SK-N-SH (cell line): ENCODE measurements around the gene FUT2. TPM values are rescaled to one million over a fixed set of nuclear protein-coding genes. Genes with fewer than 3 reads are reported as not detected.
A peak's percentile ranks its signal among the peaks of the same experiment; 100 is the strongest.

Experiments
- CTCF ChIA-PET: fragments of 300-600, 350-600 bp; formaldehyde crosslinking; extraction: SDS; loops from one replicate; lab custom pipeline; 2021; lab: Yijun Ruan, JAX
- POLR2A ChIA-PET: fragments of 350-600 bp; sonication (Branson Sonifier 250); formaldehyde crosslinking; extraction: SDS; loops from one replicate; lab custom pipeline; 2020; ENCODE audit warnings: antibody characterized with exemption, inconsistent platforms; lab: Yijun Ruan, JAX
- DNase-seq: peaks from one replicate; pipeline ENCODE4 v3.0.0; 2012
- H2AFZ ChIP-seq: fragments of 200-600 bp; sonication (generic); 2 replicates; pipeline ENCODE4 v1.8.1; 2016; ENCODE audit warnings: antibody characterized with exemption, mild to moderate bottlenecking, low read depth
- H3F3A ChIP-seq: fragments of 200-600 bp; sonication (generic); replicated peaks from 2 replicates; pipeline ENCODE3; 2016; ENCODE audit warnings: antibody characterized with exemption, mild to moderate bottlenecking; ENCODE audit not compliant: insufficient read depth
- H3K27ac ChIP-seq, 2 experiments: fragments of 200-500 bp in 1 of 2; fragments of 200-600 bp in 1 of 2; sonication (Bioruptor generic) in 1 of 2; sonication (generic), shearing (Covaris generic) in 1 of 2; 2 replicates each; pipeline versions ENCODE4 v1.5.1 to v1.6.1; 2014 to 2016; ENCODE audit warnings: low read depth in 2 of 2, inconsistent platforms in 1 of 2, low read length in 1 of 2, mild to moderate bottlenecking in 1 of 2, mixed read lengths in 1 of 2
- H3K27me3 ChIP-seq: fragments of 200-600 bp; sonication (generic), shearing (Covaris generic); 2 replicates; pipeline ENCODE4 v1.6.1; 2016; ENCODE audit warnings: mixed run types; ENCODE audit not compliant: insufficient read depth
- H3K36me3 ChIP-seq, 2 experiments: fragments of 200-500 bp in 1 of 2; fragments of 200-600 bp in 1 of 2; sonication (Bioruptor generic) in 1 of 2; sonication (generic) in 1 of 2; replicated peaks in 1 of 2; 2 replicates each; pipeline versions ENCODE3 to v1.5.1; 2014 to 2016; ENCODE audit warnings: low read length in 1 of 2, mild to moderate bottlenecking in 1 of 2; ENCODE audit not compliant: insufficient read depth in 2 of 2, control insufficient read depth in 1 of 2
- H3K4me1 ChIP-seq, 2 experiments: fragments of 200-500 bp in 1 of 2; fragments of 200-600 bp in 1 of 2; sonication (Bioruptor generic) in 1 of 2; sonication (generic), shearing (Covaris generic) in 1 of 2; 2 replicates each; pipeline versions ENCODE4 v1.5.1 to v1.6.1; 2014 to 2016; ENCODE audit warnings: low read depth in 1 of 2, low read length in 1 of 2, mixed run types in 1 of 2; ENCODE audit not compliant: insufficient read depth in 2 of 2, control insufficient read depth in 1 of 2
- H3K4me2 ChIP-seq: fragments of 200-600 bp; sonication (generic), shearing (Covaris generic); 2 replicates; pipeline ENCODE4 v1.6.1; 2017; ENCODE audit warnings: mixed run types
- H3K4me3 ChIP-seq, 2 experiments: fragments of 200-500 bp in 1 of 2; fragments of 200-600 bp in 1 of 2; sonication (Bioruptor generic) in 1 of 2; sonication (generic), shearing (Covaris generic) in 1 of 2; 2 replicates each; pipeline versions ENCODE4 v1.5.1 to v1.8.1; 2014 to 2016; ENCODE audit warnings: low read depth in 2 of 2, inconsistent platforms in 1 of 2, low read length in 1 of 2, mild to moderate bottlenecking in 1 of 2, mixed read lengths in 1 of 2, moderate library complexity in 1 of 2
- H3K79me2 ChIP-seq: fragments of 200-600 bp; sonication (generic); 2 replicates; pipeline ENCODE4 v1.8.1; 2017; ENCODE audit warnings: mild to moderate bottlenecking; ENCODE audit not compliant: insufficient read depth
- H3K9ac ChIP-seq: fragments of 200-600 bp; sonication (generic); 2 replicates; pipeline ENCODE4 v1.6.1; 2017; ENCODE audit warnings: mixed run types
- H3K9me2 ChIP-seq: fragments of 200-600 bp; sonication (generic); 2 replicates; pipeline ENCODE4 v1.6.1; 2017; ENCODE audit warnings: mixed run types
- H3K9me3 ChIP-seq: fragments of 200-600 bp; sonication (generic); 2 replicates; pipeline ENCODE4 v1.6.1; 2017; ENCODE audit warnings: mixed run types, mild to moderate bottlenecking, moderate library complexity
- H4K20me1 ChIP-seq: fragments of 200-600 bp; sonication (generic); 2 replicates; pipeline ENCODE4 v1.6.1; 2017; ENCODE audit warnings: mild to moderate bottlenecking, mixed run types; ENCODE audit not compliant: insufficient read depth
- FOSL2 ChIP-seq: IDR thresholded peaks from 2 replicates; pipeline ENCODE4 v1.4.0; 2012; ENCODE audit warnings: low read depth, mild to moderate bottlenecking, moderate library complexity, borderline replicate concordance
- FOXJ3 ChIP-seq: sonication (generic); formaldehyde crosslinking; IDR thresholded peaks from 2 replicates; pipeline ENCODE4 v1.5.1; 2020; ENCODE audit warnings: mild to moderate bottlenecking, missing genetic modification reagents
- FOXM1 ChIP-seq: IDR thresholded peaks from 2 replicates; pipeline ENCODE4 v1.4.0; 2012; ENCODE audit warnings: low read depth, mild to moderate bottlenecking
- GATA2 ChIP-seq: sonication (generic); formaldehyde crosslinking; IDR thresholded peaks from 2 replicates; pipeline ENCODE4 v1.5.0; 2020; ENCODE audit warnings: mild to moderate bottlenecking, missing genetic modification reagents
- JUND ChIP-seq: IDR thresholded peaks from 2 replicates; pipeline ENCODE4 v1.4.0; 2012
- MXI1 ChIP-seq: IDR thresholded peaks from 2 replicates; pipeline ENCODE4 v1.6.1; 2012; ENCODE audit warnings: mild to moderate bottlenecking, low read depth, low read length, improper control_type of control experiment
- NRF1 ChIP-seq: IDR thresholded peaks from 2 replicates; pipeline ENCODE4 v1.6.1; 2012; ENCODE audit warnings: low read depth, mild to moderate bottlenecking, low read length
- PBX3 ChIP-seq: IDR thresholded peaks from 2 replicates; pipeline ENCODE4; 2012
- POLR2AphosphoS5 ChIP-seq: IDR thresholded peaks from 2 replicates; pipeline ENCODE4 v1.6.1; 2012; ENCODE audit warnings: low read depth, low read length
- RAD21 ChIP-seq: IDR thresholded peaks from 2 replicates; pipeline ENCODE4 v1.6.1; 2012; ENCODE audit warnings: mild to moderate bottlenecking, low read length
- RCOR1 ChIP-seq: fragments of 150-350 bp; IDR thresholded peaks from 2 replicates; pipeline ENCODE4 v1.6.1; 2017; ENCODE audit warnings: antibody characterized with exemption, low read length
- RFX5 ChIP-seq: IDR thresholded peaks from 2 replicates; pipeline ENCODE4 v1.6.1; 2012; ENCODE audit warnings: mild to moderate bottlenecking, improper control_type of control experiment, low read length
- RXRA ChIP-seq: IDR thresholded peaks from 2 replicates; pipeline ENCODE4 v1.4.0; 2012; ENCODE audit warnings: low read depth, mild to moderate bottlenecking, borderline replicate concordance
- SIN3A ChIP-seq: IDR thresholded peaks from 2 replicates; pipeline ENCODE4 v1.6.1; 2012; ENCODE audit warnings: low read depth, mild to moderate bottlenecking, low read length, moderate library complexity, borderline replicate concordance
- TCF12 ChIP-seq: IDR thresholded peaks from 2 replicates; pipeline ENCODE4 v1.4.0; 2012
- USF1 ChIP-seq: IDR thresholded peaks from 2 replicates; pipeline ENCODE4 v1.4.0; 2012; ENCODE audit warnings: low read depth, borderline replicate concordance
- WGBS: methylation state at CpG from one replicate; pipeline ENCODE4 v1.1.6; 2017; ENCODE audit warnings: low lambda C conversion rate; 5-methylcytosine and 5-hydroxymethylcytosine counted together
- polyA plus RNA-seq, 3 experiments: library from polyadenylated mRNA; depleted of rRNA; stranded (reverse); fragments of >200 nt; gene quantifications; 2 replicates each; pipeline ENCODE4 v1.2.3, GENCODE V29; 2012
- TF ChIP-seq, protein P1 (sequence below): IDR thresholded peaks from 2 replicates; pipeline ENCODE4 v1.4.0; 2012; ENCODE audit warnings: low read depth
- TF ChIP-seq, protein P2 (sequence below): fragments of 200-600 bp; sonication (generic); IDR thresholded peaks from 2 replicates; pipeline ENCODE4 v1.6.1; 2017; ENCODE audit warnings: antibody characterized with exemption, mild to moderate bottlenecking, moderate library complexity

Gene FUT2
- polyA plus RNA-seq, 1 of the 3 experiments (the other 2 are of a cell fraction): not detected

- Histone ChIP-seq H3K9me3 (no peaks in the 10 kb centered on the region), H3K9ac (no peak overlapping the region), H3K27ac (no peak overlapping the region), H4K20me1 (no peaks in the 10 kb centered on the region), H3K9me2 (no peaks in the 10 kb centered on the region), H3K4me1 (peaks cover 0 to 12% of the 10 kb centered on the region in 2 experiments; a peak in 1 of 4 replicates), H3F3A (peaks cover 4% of the 10 kb centered on the region), H2AFZ (no peak overlapping the region), H3K27me3 (no peaks in the 10 kb centered on the region), H3K36me3 (no peaks in the 10 kb centered on the region), H3K79me2 (no peaks in the 10 kb centered on the region), H3K4me3 (no peak overlapping the region), H3K4me2 (no peak overlapping the region)
- ChIA-PET CTCF (interaction anchor here (2.0 kb wide), 1 partner anchor 17 kb away, joined by 6 read pairs; no protein-coding TSS in a partner anchor), POLR2A (no interaction called here)
- WGBS: 83% methylated on average over 6 of the region's 6 CpGs
- DNase-seq: no peak
- TF ChIP-seq TCF12: no peak
- TF ChIP-seq, protein P1, sequence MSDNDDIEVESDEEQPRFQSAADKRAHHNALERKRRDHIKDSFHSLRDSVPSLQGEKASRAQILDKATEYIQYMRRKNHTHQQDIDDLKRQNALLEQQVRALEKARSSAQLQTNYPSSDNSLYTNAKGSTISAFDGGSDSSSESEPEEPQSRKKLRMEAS: no peak
- no peak for TF ChIP-seq USF1
- TF ChIP-seq PBX3: no peak
- no peak for TF ChIP-seq JUND
- no peak for TF ChIP-seq POLR2AphosphoS5
- TF ChIP-seq SIN3A: no peak
- TF ChIP-seq RXRA: no peak
- no peak for TF ChIP-seq GATA2 (CRISPR knock-in tag)
- TF ChIP-seq, protein P2, sequence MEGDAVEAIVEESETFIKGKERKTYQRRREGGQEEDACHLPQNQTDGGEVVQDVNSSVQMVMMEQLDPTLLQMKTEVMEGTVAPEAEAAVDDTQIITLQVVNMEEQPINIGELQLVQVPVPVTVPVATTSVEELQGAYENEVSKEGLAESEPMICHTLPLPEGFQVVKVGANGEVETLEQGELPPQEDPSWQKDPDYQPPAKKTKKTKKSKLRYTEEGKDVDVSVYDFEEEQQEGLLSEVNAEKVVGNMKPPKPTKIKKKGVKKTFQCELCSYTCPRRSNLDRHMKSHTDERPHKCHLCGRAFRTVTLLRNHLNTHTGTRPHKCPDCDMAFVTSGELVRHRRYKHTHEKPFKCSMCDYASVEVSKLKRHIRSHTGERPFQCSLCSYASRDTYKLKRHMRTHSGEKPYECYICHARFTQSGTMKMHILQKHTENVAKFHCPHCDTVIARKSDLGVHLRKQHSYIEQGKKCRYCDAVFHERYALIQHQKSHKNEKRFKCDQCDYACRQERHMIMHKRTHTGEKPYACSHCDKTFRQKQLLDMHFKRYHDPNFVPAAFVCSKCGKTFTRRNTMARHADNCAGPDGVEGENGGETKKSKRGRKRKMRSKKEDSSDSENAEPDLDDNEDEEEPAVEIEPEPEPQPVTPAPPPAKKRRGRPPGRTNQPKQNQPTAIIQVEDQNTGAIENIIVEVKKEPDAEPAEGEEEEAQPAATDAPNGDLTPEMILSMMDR: no peak
- TF ChIP-seq FOXJ3 (CRISPR knock-in tag): no peak
- no peak for TF ChIP-seq NRF1
- TF ChIP-seq FOXM1: no peak
- TF ChIP-seq RCOR1: no peak
- no peak for TF ChIP-seq RAD21
- no peak for TF ChIP-seq FOSL2
Observed at GRCh38 chr19:48658483-48658882, 37.3 kb upstream of the FUT2 start.

DNA sequence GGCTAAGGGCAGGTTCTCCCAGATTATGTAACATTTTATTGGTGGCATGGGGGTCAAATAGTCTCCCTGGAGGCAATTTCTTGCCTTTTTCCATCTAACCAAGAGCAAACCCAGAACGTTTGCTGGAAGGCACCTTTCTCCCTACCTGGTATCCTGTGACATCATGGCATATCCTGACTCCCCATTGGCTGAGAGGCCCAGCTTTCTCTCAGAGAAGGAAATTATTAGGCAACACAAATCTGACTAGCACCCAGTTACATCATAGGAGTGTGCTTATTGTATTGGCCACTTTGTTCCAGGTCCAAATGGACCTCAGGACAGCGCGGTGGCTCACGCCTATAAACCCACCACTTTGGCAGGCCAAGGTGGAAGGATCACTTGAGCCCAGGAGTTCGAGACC, 36.0 kb upstream of the FUT2 start:
- H3K9ac ChIP-seq: no peak overlapping the region
- TF ChIP-seq RFX5: peak; percentile 97
- no peak for TF ChIP-seq MXI1
- no peak overlapping the region for H3K4me3 ChIP-seq
- ChIA-PET POLR2A (no interaction called here), CTCF (no interaction called here)
- no peak overlapping the region for H2AFZ ChIP-seq
- no peaks in the 10 kb centered on the region for H3K79me2 ChIP-seq
- no peak overlapping the region for H3K27ac ChIP-seq
- no peaks in the 10 kb centered on the region for H3K9me3 ChIP-seq
- H3K36me3 ChIP-seq: no peaks in the 10 kb centered on the region
- 77% methylated on average over 5 of the region's 5 CpGs for WGBS
- H4K20me1 ChIP-seq: no peaks in the 10 kb centered on the region
- no peak overlapping the region for H3K4me2 ChIP-seq
- peaks cover 4% of the 10 kb centered on the region for H3F3A ChIP-seq
- no peaks in the 10 kb centered on the region for H3K9me2 ChIP-seq
- H3K27me3 ChIP-seq: no peaks in the 10 kb centered on the region
- DNase-seq: no peak
- H3K4me1 ChIP-seq: peaks cover 0 to 3% of the 10 kb centered on the region in 2 experiments; a peak in 1 of 4 replicates
